H9 (cell line): ENCODE data around the gene NOS1AP. TPM values are rescaled to one million over a fixed set of nuclear protein-coding genes. Genes with fewer than 3 reads are reported as not detected.

ENCODE experiments used
- DNase-seq: peaks from one replicate; pipeline ENCODE4 v3.0.0-alpha.2; 2017
- H2AFZ ChIP-seq: one replicate; pipeline ENCODE4 v1.6.1; 2013; ENCODE audit warnings: mild to moderate bottlenecking, low read length, control low read depth, moderate library complexity
- H2AK5ac ChIP-seq: 2 replicates; pipeline ENCODE4 v1.6.1; 2013; ENCODE audit warnings: low read length, control low read depth, mixed read lengths; ENCODE audit not compliant: insufficient read length
- H2BK120ac ChIP-seq: one replicate; pipeline ENCODE4 v1.6.1; 2013; ENCODE audit warnings: low read depth, mild to moderate bottlenecking, low read length, control low read depth, inconsistent platforms; ENCODE audit not compliant: poor library complexity, severe bottlenecking
- H2BK12ac ChIP-seq: 2 replicates; pipeline ENCODE4 v1.6.1; 2013; ENCODE audit warnings: low read length, control low read depth, mixed read lengths, low read depth; ENCODE audit not compliant: insufficient read length
- H2BK15ac ChIP-seq: 2 replicates; pipeline ENCODE4 v1.6.1; 2013; ENCODE audit warnings: low read depth, low read length, control low read depth
- H2BK20ac ChIP-seq: one replicate; pipeline ENCODE4 v1.6.1; 2013; ENCODE audit warnings: low read depth, mild to moderate bottlenecking, low read length, control low read depth, inconsistent platforms; ENCODE audit not compliant: poor library complexity, severe bottlenecking
- H2BK5ac ChIP-seq: 2 replicates; pipeline ENCODE4 v1.6.1; 2013; ENCODE audit warnings: low read length, control low read depth, mixed read lengths; ENCODE audit not compliant: insufficient read length
- H3K14ac ChIP-seq: 2 replicates; pipeline ENCODE4 v1.6.1; 2013; ENCODE audit warnings: low read length, control low read depth; ENCODE audit not compliant: insufficient read depth
- H3K18ac ChIP-seq: 2 replicates; pipeline ENCODE4 v1.6.1; 2013; ENCODE audit warnings: low read depth, mild to moderate bottlenecking, mixed read lengths, low read length, control low read depth; ENCODE audit not compliant: insufficient read length
- H3K23ac ChIP-seq: 2 replicates; pipeline ENCODE4 v1.6.1; 2013; ENCODE audit warnings: low read length, control low read depth, mixed read lengths, low read depth; ENCODE audit not compliant: insufficient read length
- H3K23me2 ChIP-seq: 2 replicates; pipeline ENCODE4 v1.6.1; 2013; ENCODE audit warnings: low read depth, mild to moderate bottlenecking, mixed read lengths, low read length, control low read depth; ENCODE audit not compliant: insufficient read length, poor library complexity, severe bottlenecking
- H3K27ac ChIP-seq: 2 replicates; pipeline ENCODE4 v1.5.1; 2013; ENCODE audit warnings: low read length, control low read depth, mixed read lengths, low read depth; ENCODE audit not compliant: insufficient read length
- H3K27me3 ChIP-seq: 2 replicates; pipeline ENCODE4 v1.6.1; 2013; ENCODE audit warnings: low read length, control low read depth, inconsistent platforms; ENCODE audit not compliant: insufficient read depth
- H3K4ac ChIP-seq: 2 replicates; pipeline ENCODE4 v1.6.1; 2013; ENCODE audit warnings: low read depth, mild to moderate bottlenecking, control low read depth, inconsistent platforms, low read length, moderate library complexity
- H3K4me1 ChIP-seq: 2 replicates; pipeline ENCODE4 v1.6.1; 2013; ENCODE audit warnings: low read length, control low read depth, inconsistent platforms; ENCODE audit not compliant: insufficient read depth
- H3K4me2 ChIP-seq: 2 replicates; pipeline ENCODE4 v1.6.1; 2013; ENCODE audit warnings: low read length, control low read depth, mixed read lengths; ENCODE audit not compliant: insufficient read length, insufficient read depth
- H3K56ac ChIP-seq: 2 replicates; pipeline ENCODE4 v1.6.1; 2013; ENCODE audit warnings: low read depth, mild to moderate bottlenecking, mixed read lengths, low read length, control low read depth; ENCODE audit not compliant: insufficient read length
- H3K79me1 ChIP-seq: 2 replicates; pipeline ENCODE4 v1.6.1; 2013; ENCODE audit warnings: low read depth, mild to moderate bottlenecking, moderate library complexity, low read length, control low read depth, inconsistent platforms; ENCODE audit not compliant: insufficient read depth, poor library complexity, severe bottlenecking
- H3K79me2 ChIP-seq: 2 replicates; pipeline ENCODE4 v1.6.1; 2013; ENCODE audit warnings: low read length, control low read depth, inconsistent platforms; ENCODE audit not compliant: insufficient read depth
- H3K9ac ChIP-seq: 2 replicates; pipeline ENCODE4 v1.6.1; 2013; ENCODE audit warnings: low read length, control low read depth, mixed read lengths; ENCODE audit not compliant: insufficient read length; ENCODE audit errors: extremely low read depth
- H3K9me3 ChIP-seq: one replicate; pipeline ENCODE4 v1.6.1; 2013; ENCODE audit warnings: low read depth, low read length, inconsistent platforms; ENCODE audit not compliant: control insufficient read depth
- H3T11ph ChIP-seq: one replicate; pipeline ENCODE4 v1.6.1; 2013; ENCODE audit warnings: mild to moderate bottlenecking, low read length, control low read depth, inconsistent platforms
- H4K20me1 ChIP-seq: one replicate; pipeline ENCODE4 v1.6.1; 2013; ENCODE audit not compliant: control insufficient read depth, insufficient read length, insufficient read depth
- H4K5ac ChIP-seq: 2 replicates; pipeline ENCODE4 v1.6.1; 2013; ENCODE audit warnings: low read depth, mild to moderate bottlenecking, mixed read lengths, low read length, control low read depth; ENCODE audit not compliant: insufficient read length
- H4K8ac ChIP-seq: replicated peaks from 2 replicates; pipeline ENCODE4 v1.6.1; 2013; ENCODE audit warnings: low read length, control low read depth, mixed read lengths, low read depth; ENCODE audit not compliant: insufficient read length
- H4K91ac ChIP-seq: 2 replicates; pipeline ENCODE4 v1.6.1; 2013; ENCODE audit warnings: low read depth, mild to moderate bottlenecking, moderate library complexity, mixed read lengths, low read length, control low read depth; ENCODE audit not compliant: insufficient read length
- H3K27ac Mint-ChIP-seq, 3 experiments: 2 replicates in 2 of 3; 3 replicates in 1 of 3; pipeline ENCODE4 v1.8.0; 2020 to 2021; ENCODE audit warnings: mixed read lengths in 3 of 3, mild to moderate bottlenecking in 1 of 3, moderate library complexity in 1 of 3
- H3K27me3 Mint-ChIP-seq: 2 replicates; pipeline ENCODE4 v1.8.0; 2021; ENCODE audit warnings: low read depth, mild to moderate bottlenecking, moderate library complexity, mixed read lengths
- H3K36me3 Mint-ChIP-seq, 3 experiments: 2 replicates in 2 of 3; 3 replicates in 1 of 3; pipeline ENCODE4 v1.8.0; 2020 to 2021; ENCODE audit warnings: low read depth in 3 of 3, mixed read lengths in 3 of 3; ENCODE audit not compliant: insufficient read depth in 1 of 3
- H3K4me1 Mint-ChIP-seq, 2 experiments: 2 replicates each; pipeline ENCODE4 v1.8.0; 2020; ENCODE audit warnings: mixed read lengths in 2 of 2
- H3K4me3 Mint-ChIP-seq, 2 experiments: 2 replicates in 1 of 2; 3 replicates in 1 of 2; pipeline ENCODE4 v1.8.0; 2020 to 2021; ENCODE audit warnings: mild to moderate bottlenecking in 2 of 2, mixed read lengths in 2 of 2, moderate library complexity in 1 of 2
- H3K9me3 Mint-ChIP-seq, 2 experiments: 2 replicates in 1 of 2; 3 replicates in 1 of 2; pipeline ENCODE4 v1.8.0; 2020; ENCODE audit warnings: mild to moderate bottlenecking in 2 of 2, mixed read lengths in 2 of 2, moderate library complexity in 1 of 2
- CTCF ChIP-seq: fragments of 200-600 bp; sonication (generic); conservative IDR thresholded peaks from 3 replicates; pipeline ENCODE4 v1.8.0; 2021; ENCODE audit warnings: antibody characterized with exemption, mild to moderate bottlenecking
- WGBS: extraction: QIAGEN DNeasy Blood & Tissue Kit; methylation state at CpG from one replicate; pipeline ENCODE4 v1.1.7; 2013; ENCODE audit warnings: missing lambda C conversion rate, low lambda C conversion rate, mixed read lengths; ENCODE audit not compliant: insufficient read length; ENCODE audit errors: extremely low coverage; 5-methylcytosine and 5-hydroxymethylcytosine counted together
- total RNA-seq: library from RNA; stranded (reverse); gene quantifications from 2 replicates; pipeline ENCODE4 v1.2.1, GENCODE V29; 2021

NOS1AP gene
- total RNA-seq, 1 experiment from 2014 or later, result 8.4 TPM

- H3K18ac ChIP-seq, result no peak overlapping the region
- Mint-ChIP-seq H3K9me3 (no peaks in the 10 kb centered on the region), H3K4me3 (no peak overlapping the region), H3K36me3 (peaks cover 0 to 8% (median 2%) of the 10 kb centered on the region in 3 experiments; a peak in 3 of 7 replicates), H3K27ac (no peak overlapping the region), H3K4me1 (no peaks in the 10 kb centered on the region), H3K27me3 (no peaks in the 10 kb centered on the region)
- no peaks in the 10 kb centered on the region for H3K79me1 ChIP-seq
- no peak overlapping the region for H3K27ac ChIP-seq
- no peak overlapping the region for H4K5ac ChIP-seq
- H3K27me3 ChIP-seq, result no peaks in the 10 kb centered on the region
- WGBS, result no CpG with 5 or more reads among the region's 8 CpGs
- H2BK120ac ChIP-seq, result no peak overlapping the region
- H3K9ac ChIP-seq, result no peak overlapping the region
- no peak overlapping the region for H3K4ac ChIP-seq
- H3K9me3 ChIP-seq, result no peaks in the 10 kb centered on the region
- no peaks in the 10 kb centered on the region for H3K23me2 ChIP-seq
- H3K23ac ChIP-seq, result no peak overlapping the region
- no peak overlapping the region for H3K56ac ChIP-seq
- H3T11ph ChIP-seq, result no peak overlapping the region
- H2BK20ac ChIP-seq, result no peak overlapping the region
- H4K91ac ChIP-seq, result no peak overlapping the region
- H2AFZ ChIP-seq, result no peak overlapping the region
- no peak for DNase-seq
- H3K4me2 ChIP-seq, result no peak overlapping the region
- H3K4me1 ChIP-seq, result no peaks in the 10 kb centered on the region
- no peak overlapping the region for H3K14ac ChIP-seq
- no peak overlapping the region for H4K8ac ChIP-seq
- H2BK5ac ChIP-seq, result no peak overlapping the region
- no peaks in the 10 kb centered on the region for H3K79me2 ChIP-seq
- no peak overlapping the region for H2AK5ac ChIP-seq
- TF ChIP-seq CTCF, result no peak
- H2BK15ac ChIP-seq, result no peak overlapping the region
- H2BK12ac ChIP-seq, result no peak overlapping the region
- H4K20me1 ChIP-seq, result no peaks in the 10 kb centered on the region
These were observed 304.2 kb downstream of the NOS1AP start for GRCh38 chr1:162373541-162374260.
